ENCODE results near the gene IL24. TPM values are rescaled to one million over a fixed set of nuclear protein-coding genes. Genes with fewer than 3 reads are reported as not detected.

The IL24 gene
- polyA plus RNA-seq, 2 of the 4 experiments (the other 2 are of a cell fraction) = 0.04 TPM; not detected in 1

GRCh38 chr1:206896261-206896660 lies 982 bp upstream of the IL24 start:
- FAIRE-seq = no peak
- no peaks in the 10 kb centered on the region for H3K9me3 ChIP-seq
- H3K27ac ChIP-seq = peak overlapping the region; percentile 67 to 74
- ChIA-PET POLR2A (no interaction called here), CTCF (interaction anchor here (0.9 to 8.9 kb wide), 7 partner anchors 10 to 269 kb away, joined by 3 to 67 read pairs (median 6); no protein-coding TSS in a partner anchor)
- 75% methylated on average over 3 of the region's 3 CpGs for WGBS (ENCODE audit: missing lambda C conversion rate)
- no peak overlapping the region for H3K4me3 ChIP-seq
- peak overlapping the region; percentile 57 for H3K4me2 ChIP-seq
- no peak for DNase-seq (ENCODE audit: low read depth in 1 of 2, low spot score in 1 of 2)
- TF ChIP-seq ESRRA (IDR thresholded peaks at IDR 0.05; ENCODE audit: borderline replicate concordance, low read length) (no peak), HOXA7 (CRISPR knock-in tag; IDR thresholded peaks at IDR 0.05) (no peak), HEYL (CRISPR knock-in tag; IDR thresholded peaks at IDR 0.05) (no peak), HOXB13 (CRISPR knock-in tag; IDR thresholded peaks at IDR 0.05; ENCODE audit: low read depth) (no peak), EHF (CRISPR knock-in tag; IDR thresholded peaks at IDR 0.05) (no peak), CHD2 (IDR thresholded peaks at IDR 0.05; ENCODE audit: low read length, partially characterized antibody) (no peak), FOSB (CRISPR knock-in tag; IDR thresholded peaks at IDR 0.05) (no peak), KDM5A (IDR thresholded peaks at IDR 0.05) (no peak), CEBPB (IDR thresholded peaks at IDR 0.05) (no peak), ATOH8 (CRISPR knock-in tag; IDR thresholded peaks at IDR 0.05; ENCODE audit: low read depth) (no peak), REST (IDR thresholded peaks at IDR 0.05) (no peak), JUN (IDR thresholded peaks at IDR 0.05) (no peak), CHD4 (IDR thresholded peaks at IDR 0.05; ENCODE audit: borderline replicate concordance) (no peak), CTCF (IDR thresholded peaks at IDR 0.05) (no peak), NFE2L2 (conservative IDR thresholded peaks at IDR 0.05; ENCODE audit: low read length) (no peak), POLR2A (IDR thresholded peaks at IDR 0.05; ENCODE audit: low read length) (no peak), RARB (CRISPR knock-in tag; IDR thresholded peaks at IDR 0.05) (no peak), BCL3 (IDR thresholded peaks at IDR 0.05) (no peak), MAX (IDR thresholded peaks at IDR 0.05) (no peak)
- peak; percentile 25 to 26; a peak in 3 of 6 replicates for ATAC-seq
- peaks cover 64% of the 10 kb centered on the region for H3K4me1 ChIP-seq
